Adrenal gland (tissue), 12 donors: Measurements from ENCODE around the gene LYRM2. TPM values are rescaled to one million over a fixed set of nuclear protein-coding genes. Genes with fewer than 3 reads are reported as not detected.

Experiments
- DNase-seq, 7 donors: peaks; one replicate each; pipeline ENCODE4 v3.0.0-alpha.2; 2019 to 2020
- H3K27ac ChIP-seq, 5 donors: fragments of 200-600 bp; sonication (generic) in 4 of 5; 1 replicate in 3 of 5; 2 replicates in 2 of 5; pipeline versions ENCODE4 v1.5.1 to v1.8.0; 2016 to 2020; ENCODE audit warnings: mild to moderate bottlenecking in 1 of 5
- H3K27me3 ChIP-seq: fragments of 200-600 bp; 2 replicates; pipeline ENCODE4 v1.8.0; 2021
- H3K36me3 ChIP-seq, 2 donors: fragments of 200-600 bp; replicated peaks in 1 of 2; 1 replicate in 1 of 2; 2 replicates in 1 of 2; pipeline versions ENCODE4 v1.5.1 to v1.8.0; 2018 to 2022
- H3K4me1 ChIP-seq, 2 donors: fragments of 200-600 bp; replicated peaks in 1 of 2; 1 replicate in 1 of 2; 2 replicates in 1 of 2; pipeline versions ENCODE4 v1.5.1 to v1.8.0; 2018 to 2021
- H3K4me3 ChIP-seq, 4 donors: fragments of 200-600 bp; sonication (generic) in 3 of 4; one replicate each; pipeline ENCODE4 v1.5.1; 2016 to 2018
- H3K9me3 ChIP-seq, 3 donors: fragments of 200-600 bp; sonication (generic) in 1 of 3; replicated peaks in 1 of 3; 1 replicate in 2 of 3; 2 replicates in 1 of 3; pipeline versions ENCODE4 v1.5.1 to v1.8.0; 2016 to 2021
- CTCF ChIP-seq, 6 experiments: fragments of 450-650 bp in 4 of 6; fragments of 200-600 bp in 2 of 6; sonication (generic) in 1 of 6; IDR thresholded peaks; 1 replicate in 5 of 6; 2 replicates in 1 of 6; pipeline versions ENCODE4 v1.5.1 to v1.8.0; 2016 to 2021; ENCODE audit warnings: antibody characterized with exemption in 6 of 6, mild to moderate bottlenecking in 2 of 6, moderate library complexity in 1 of 6
- POLR2A ChIP-seq, 2 donors: fragments of 450-650 bp; IDR thresholded peaks; one replicate each; pipeline ENCODE4 v1.6.1; 2017; ENCODE audit warnings: antibody characterized with exemption in 2 of 2, mild to moderate bottlenecking in 2 of 2, moderate library complexity in 1 of 2
- WGBS, 4 donors: extraction: QIAGEN DNeasy Blood & Tissue Kit in 2 of 4; methylation state at CpG; one replicate each; pipeline versions ENCODE4 v1.1.5 to v1.1.7; 2013 to 2017; 5-methylcytosine and 5-hydroxymethylcytosine counted together
- intact Hi-C, 2 donors: fragments of 100-400 bp; cut with DNase I; formaldehyde crosslinking; loops; one replicate each; pipeline versions ENCODE4 v1.14.1 to v1.15.0; 2022 to 2023
- polyA plus RNA-seq, 3 donors: library from polyadenylated mRNA; stranded (reverse); fragments of 200-250 nt in 2 of 3; fragments of 350-450 nt in 1 of 3; fragmentation: Illumina TruSeq in 1 of 3; extraction: RNeasy Lipid Tissue Mini Kit (QIAGEN cat#74804) in 1 of 3; gene quantifications; one replicate each; pipeline ENCODE4 v1.2.3, GENCODE V29; 2013 to 2014
- total RNA-seq, 9 donors: library from RNA; depleted of rRNA in 4 of 9; stranded (reverse); fragments of >200 nt in 4 of 9; fragments of 120-200 nt in 1 of 9; fragmentation: NEBNext Ultra II Directional in 1 of 9; extraction: Animal tissue kit (Norgen Biotek cat#: 25700) in 1 of 9; gene quantifications; one replicate each; pipeline versions ENCODE4 v1.1.0 to v1.2.4, GENCODE V29; 2013 to 2023
- donor health status: healthy with polysubstance abuse.
- donor health status: Bipolar disorder and iron deficiency.
- donor health status: DM: yes; HTN: yes; CAD: no.
- donor health status: DM: no; HTN: no; CAD: no.
- donor health status: DM: no; HTN: no; CAD: no.
- donor health status: DM: yes; HTN: yes; CAD: no.

LYRM2 gene
- total and polyA plus RNA-seq, 12 donors, result 10.2 to 97.7 (median 40.3) TPM

- H3K9me3 ChIP-seq, result no peaks in the 10 kb centered on the region
- intact Hi-C loops, result no loop called here
- no peaks in the 10 kb centered on the region for H3K4me1 ChIP-seq
- no peak for TF ChIP-seq POLR2A (IDR thresholded peaks at IDR 0.05)
- 83 to 89% (median 86%) methylated on average over 3 of the region's 3 CpGs for WGBS, 4 donors
- no peaks in the 10 kb centered on the region for H3K27me3 ChIP-seq
- H3K36me3 ChIP-seq, result no peaks in the 10 kb centered on the region
- H3K4me3 ChIP-seq, result no peak overlapping the region
- DNase-seq, result no peak
- no peak overlapping the region for H3K27ac ChIP-seq
These were observed 54.0 kb downstream of the LYRM2 start for GRCh38 chr6:89584539-89584938.

- intact Hi-C loops, result no loop called here
- no peak for DNase-seq
- TF ChIP-seq POLR2A (IDR thresholded peaks at IDR 0.05), result no peak
- no peak for TF ChIP-seq CTCF (IDR thresholded peaks at IDR 0.05)
- Histone ChIP-seq H3K4me3 (no peak overlapping the region), H3K4me1 (no peaks in the 10 kb centered on the region), H3K27ac (no peak overlapping the region), H3K27me3 (no peaks in the 10 kb centered on the region), H3K9me3 (no peaks in the 10 kb centered on the region), H3K36me3 (no peaks in the 10 kb centered on the region)
- WGBS, 4 donors, result 80 to 95% (median 90%) methylated on average over 2 of the region's 2 CpGs
These were observed 55.0 kb downstream of the LYRM2 start for GRCh38 chr6:89583559-89583958.

- Histone ChIP-seq H3K27me3 (no peaks in the 10 kb centered on the region), H3K4me3 (no peak overlapping the region), H3K4me1 (no peaks in the 10 kb centered on the region), H3K36me3 (no peaks in the 10 kb centered on the region), H3K27ac (no peak overlapping the region), H3K9me3 (no peaks in the 10 kb centered on the region)
- WGBS, 4 donors, result 85 to 88% (median 88%) methylated on average over 4 of the region's 4 CpGs
- no peak for TF ChIP-seq POLR2A (IDR thresholded peaks at IDR 0.05)
- TF ChIP-seq CTCF (IDR thresholded peaks at IDR 0.05), result no peak
- intact Hi-C loops, result no loop called here
- no peak for DNase-seq
These were observed 55.8 kb downstream of the LYRM2 start for GRCh38 chr6:89582669-89583325.

GRCh38 chr6:89581689-89582088 is 56.9 kb downstream of the LYRM2 start:
- no peaks in the 10 kb centered on the region for H3K27me3 ChIP-seq
- no peak overlapping the region for H3K4me3 ChIP-seq
- no peak overlapping the region for H3K27ac ChIP-seq
- no peaks in the 10 kb centered on the region for H3K9me3 ChIP-seq
- H3K4me1 ChIP-seq, result no peaks in the 10 kb centered on the region
- intact Hi-C loops, result no loop called here
- no peak for TF ChIP-seq POLR2A (IDR thresholded peaks at IDR 0.05)
- TF ChIP-seq CTCF (IDR thresholded peaks at IDR 0.05), result no peak
- WGBS, 4 donors, result 87 to 94% (median 92%) methylated on average over 4 of the region's 4 CpGs
- H3K36me3 ChIP-seq, result no peaks in the 10 kb centered on the region
- no peak for DNase-seq

- no peak for DNase-seq
- WGBS, 4 donors, result 77 to 89% (median 81%) methylated on average over 3 of the region's 3 CpGs
- intact Hi-C loops, result no loop called here
- Histone ChIP-seq H3K9me3 (no peaks in the 10 kb centered on the region), H3K4me1 (no peaks in the 10 kb centered on the region), H3K27me3 (no peaks in the 10 kb centered on the region), H3K4me3 (no peak overlapping the region), H3K36me3 (no peaks in the 10 kb centered on the region), H3K27ac (no peak overlapping the region)
- TF ChIP-seq CTCF (IDR thresholded peaks at IDR 0.05), result no peak
- no peak for TF ChIP-seq POLR2A (IDR thresholded peaks at IDR 0.05)
These were observed 57.4 kb downstream of the LYRM2 start for GRCh38 chr6:89580997-89581666.
